Measurements from ENCODE around the gene NEURL1. TPM values are rescaled to one million over a fixed set of nuclear protein-coding genes. Genes with fewer than 3 reads are reported as not detected.
"Not testable (repeated sequence)": the region's sequence is repeated elsewhere in the genome, so short reads cannot be mapped to it uniquely, and the experiment has no call there.

NEURL1 gene
- total RNA-seq, 2 donors from 2014 or later, result 0.37 to 0.48 TPM

- DNase-seq (ENCODE audit: low spot score), result no peak
- intact Hi-C loops (cut with DNase I), result no loop called here
These were observed 129.6 kb downstream of the NEURL1 start for GRCh38 chr10:103622935-103623574.

- intact Hi-C loops (cut with DNase I), result no loop called here
- DNase-seq (ENCODE audit: low spot score), result no peak
These were observed 132.7 kb downstream of the NEURL1 start for GRCh38 chr10:103626178-103626577.

GRCh38 chr10:103627111-103627892 lies 133.8 kb downstream of the NEURL1 start:
- intact Hi-C loops (cut with DNase I), result no loop called here
- DNase-seq (ENCODE audit: low spot score), result no peak

GRCh38 chr10:103627893-103628292 lies 134.4 kb downstream of the NEURL1 start:
- no peak for DNase-seq (ENCODE audit: low spot score)
- intact Hi-C loops (cut with DNase I), result no loop called here

- no peak for DNase-seq (ENCODE audit: low spot score)
- intact Hi-C loops (cut with DNase I), result no loop called here
These were observed 136.1 kb downstream of the NEURL1 start for GRCh38 chr10:103629581-103629980.

- intact Hi-C loops (cut with DNase I), result no loop called here
- DNase-seq (ENCODE audit: low spot score), result no peak
These were observed 136.7 kb downstream of the NEURL1 start for GRCh38 chr10:103630156-103630555.

GRCh38 chr10:103632247-103632642 lies 138.7 kb downstream of the NEURL1 start:
- DNase-seq (ENCODE audit: low spot score), result no peak
- intact Hi-C loops (cut with DNase I), result no loop called here

GRCh38 chr10:103632871-103633270 lies 139.4 kb downstream of the NEURL1 start:
- intact Hi-C loops (cut with DNase I), result not testable (repeated sequence)

GRCh38 chr10:103633846-103634245 lies 140.3 kb downstream of the NEURL1 start:
- DNase-seq (ENCODE audit: low spot score), result no peak
- intact Hi-C loops (cut with DNase I), result no loop called here

More at GRCh38 chr10:103632871-103633270, 139.4 kb downstream of the NEURL1 start:
- not testable (repeated sequence) for DNase-seq (ENCODE audit: low spot score)

GRCh38 chr10:103635580-103635979 lies 142.1 kb downstream of the NEURL1 start:
- intact Hi-C loops (cut with DNase I), result no loop called here
- DNase-seq (ENCODE audit: low spot score), result no peak

GRCh38 chr10:103636492-103636891 lies 143.0 kb downstream of the NEURL1 start:
- intact Hi-C loops (cut with DNase I), result no loop called here
- no peak for DNase-seq (ENCODE audit: low spot score)

GRCh38 chr10:103637011-103637410 lies 143.5 kb downstream of the NEURL1 start:
- no peak for DNase-seq (ENCODE audit: low spot score)
- intact Hi-C loops (cut with DNase I), result no loop called here

- intact Hi-C loops (cut with DNase I), result no loop called here
- DNase-seq (ENCODE audit: low spot score), result peak; percentile 96
These were observed 144.5 kb downstream of the NEURL1 start for GRCh38 chr10:103637927-103638557.

- intact Hi-C loops (cut with DNase I), result no loop called here
- DNase-seq (ENCODE audit: low spot score), result no peak
These were observed 145.4 kb downstream of the NEURL1 start for GRCh38 chr10:103638948-103639347.

- no peak for DNase-seq (ENCODE audit: low spot score)
- intact Hi-C loops (cut with DNase I), result no loop called here
These were observed 147.1 kb downstream of the NEURL1 start for GRCh38 chr10:103640436-103641181.

GRCh38 chr10:103641326-103641725 lies 147.8 kb downstream of the NEURL1 start:
- intact Hi-C loops (cut with DNase I), result no loop called here

More at GRCh38 chr10:103641326-103641725, 147.8 kb downstream of the NEURL1 start:
- DNase-seq (ENCODE audit: low spot score), result no peak
